K562 (cell line): ENCODE results near the gene GABPB1. TPM values are rescaled to one million over a fixed set of nuclear protein-coding genes. Genes with fewer than 3 reads are reported as not detected.
A peak's percentile ranks its signal among the peaks of the same experiment; 100 is the strongest.

Experiments
- ATAC-seq: fragments of 200-7000 bp; cut with Tn5 transposase; 3 replicates; pipeline ENCODE4 v1.9.1; 2020; ENCODE audit warnings: moderate library complexity
- BruUV-seq: library from RNA; stranded (reverse); fragments of 400-500 nt; replicated peaks from 2 replicates; lab custom pipeline; 2021; lab: Mats Ljungman, UMichigan
- CTCF ChIA-PET: fragments of 300-600 bp; formaldehyde crosslinking; extraction: SDS; loops from one replicate; lab custom pipeline; 2021; ENCODE audit warnings: low intra/inter-chr PET ratio; lab: Yijun Ruan, JAX
- POLR2A ChIA-PET: fragments of 300-600, 350-650 bp; sonication (Branson Sonifier 250); formaldehyde crosslinking; extraction: SDS; loops from one replicate; lab custom pipeline; 2021; ENCODE audit warnings: antibody characterized with exemption, inconsistent platforms; lab: Yijun Ruan, JAX
- DNase-seq, 4 experiments: peaks; one replicate each; pipeline versions ENCODE4 v3.0.0 to v3.0.0-alpha.2; 2011 to 2018; ENCODE audit warnings: low spot score in 3 of 4, mixed read lengths in 3 of 4; ENCODE audit errors: extremely low read depth in 1 of 4
- FAIRE-seq: peaks from 2 replicates; lab custom pipeline; 2011; peaks lifted over from hg19 to GRCh38; lab: Jason Lieb, UNC
- H2AFZ ChIP-seq: 2 replicates; pipeline ENCODE4 v1.6.0; 2011; ENCODE audit warnings: low read depth, low read length, control low read depth, inconsistent platforms
- H3K27ac ChIP-seq: fragments of 200-600 bp; 3 replicates; pipeline ENCODE4 v1.8.0; 2011; ENCODE audit warnings: low read depth, mild to moderate bottlenecking, control low read depth, inconsistent platforms, low read length, moderate library complexity, mixed read lengths; ENCODE audit errors: extremely low read depth
- H3K27me3 ChIP-seq, 2 experiments: fragments of 300-600 bp in 1 of 2; 2 replicates in 1 of 2; 3 replicates in 1 of 2; pipeline versions ENCODE4 v1.6.0 to v1.8.0; 2011; ENCODE audit warnings: inconsistent platforms in 2 of 2, low read length in 2 of 2, mild to moderate bottlenecking in 1 of 2, mixed read lengths in 1 of 2, moderate library complexity in 1 of 2; ENCODE audit not compliant: control insufficient read depth in 2 of 2, insufficient read depth in 2 of 2
- H3K36me3 ChIP-seq: fragments of 300-600 bp; 3 replicates; pipeline ENCODE4 v1.8.0; 2011; ENCODE audit warnings: mild to moderate bottlenecking, low read length, inconsistent platforms; ENCODE audit not compliant: control insufficient read depth, insufficient read depth
- H3K4me1 ChIP-seq, 2 experiments: fragments of 200-600 bp in 1 of 2; replicated peaks in 1 of 2; 2 replicates in 1 of 2; 3 replicates in 1 of 2; pipeline versions ENCODE4 v1.5.1 to v1.8.0; 2011; ENCODE audit warnings: inconsistent platforms in 2 of 2, low read length in 2 of 2, mild to moderate bottlenecking in 1 of 2, mixed read lengths in 1 of 2, moderate library complexity in 1 of 2; ENCODE audit not compliant: control insufficient read depth in 2 of 2, insufficient read depth in 2 of 2
- H3K4me2 ChIP-seq: 2 replicates; pipeline ENCODE4 v1.6.1; 2011; ENCODE audit warnings: low read length, control low read depth, inconsistent platforms, mixed read lengths; ENCODE audit not compliant: insufficient read depth
- H3K4me3 ChIP-seq: fragments of 200-600 bp; sonication (generic), shearing (Covaris generic); 2 replicates; pipeline ENCODE4 v1.5.1; 2016; ENCODE audit warnings: control low read depth, inconsistent platforms
- H3K79me2 ChIP-seq: fragments of 200-600 bp; 3 replicates; pipeline ENCODE4 v1.8.0; 2011; ENCODE audit warnings: low read length, inconsistent platforms; ENCODE audit not compliant: control insufficient read depth, insufficient read depth
- H3K9ac ChIP-seq, 2 experiments: 2 replicates each; pipeline versions ENCODE4 v1.6.0 to v1.6.1; 2011; ENCODE audit warnings: low read depth in 2 of 2, low read length in 2 of 2, control low read depth in 1 of 2, inconsistent platforms in 1 of 2, mild to moderate bottlenecking in 1 of 2, mixed read lengths in 1 of 2; ENCODE audit not compliant: insufficient read depth in 1 of 2
- H3K9me1 ChIP-seq: one replicate; pipeline ENCODE4 v1.6.0; 2011; ENCODE audit warnings: inconsistent platforms, mild to moderate bottlenecking, low read length, moderate library complexity; ENCODE audit not compliant: control insufficient read depth, insufficient read depth
- H3K9me3 ChIP-seq: replicated peaks from 2 replicates; pipeline ENCODE4 v1.5.1; 2011; ENCODE audit warnings: low read depth, low read length, inconsistent platforms; ENCODE audit not compliant: control insufficient read depth, insufficient read depth
- H4K20me1 ChIP-seq: replicated peaks from 2 replicates; pipeline ENCODE4 v1.6.1; 2011; ENCODE audit warnings: low read length, inconsistent platforms, mixed read lengths; ENCODE audit not compliant: control insufficient read depth, insufficient read depth
- BMI1 ChIP-seq: fragments of 150-350 bp; IDR thresholded peaks from 2 replicates; pipeline ENCODE4 v1.6.1; 2014; ENCODE audit warnings: low read length
- BRD4 ChIP-seq: fragments of 200-600 bp; sonication (generic); IDR thresholded peaks from 2 replicates; pipeline ENCODE4 v1.6.1; 2017; ENCODE audit warnings: inconsistent platforms
- DIDO1 ChIP-seq: fragments of 450-650 bp; IDR thresholded peaks from 2 replicates; pipeline ENCODE4 v1.6.1; 2016; ENCODE audit warnings: low read depth, missing biosample characterization, missing genetic modification characterization
- ETV6 ChIP-seq, 3 experiments: fragments of 150-350 bp in 1 of 3; sonication (generic) in 1 of 3; formaldehyde crosslinking in 1 of 3; IDR thresholded peaks; 2 replicates each; pipeline versions ENCODE4 v1.6.1 to v1.8.0; 2014 to 2022; ENCODE audit warnings: borderline replicate concordance in 2 of 3, low read depth in 2 of 3, antibody characterized with exemption in 1 of 3, low read length in 1 of 3, mild to moderate bottlenecking in 1 of 3, missing genetic modification reagents in 1 of 3
- IFI16 ChIP-seq: fragments of 250-450 bp; sonication (Bioruptor Pico); IDR thresholded peaks from 2 replicates; pipeline ENCODE4 v2.1.2; 2022; ENCODE audit warnings: mild to moderate bottlenecking, inconsistent platforms
- SPI1 ChIP-seq: IDR thresholded peaks from 2 replicates; pipeline ENCODE4 v1.6.1; 2011; ENCODE audit warnings: low read depth, low read length, control low read depth, borderline replicate concordance
- TCF15 ChIP-seq: fragments of 250-450 bp; sonication (Bioruptor Pico); IDR thresholded peaks from 2 replicates; pipeline ENCODE4 v1.8.0; 2022; ENCODE audit warnings: moderate library complexity, mild to moderate bottlenecking, inconsistent platforms
- TCF7 ChIP-seq: sonication (generic); IDR thresholded peaks from 2 replicates; pipeline ENCODE4 v1.6.1; 2016; ENCODE audit warnings: antibody characterized with exemption, borderline replicate concordance
- ZBTB7A ChIP-seq: IDR thresholded peaks from 2 replicates; pipeline ENCODE4 v1.6.1; 2011; ENCODE audit warnings: low read depth, mild to moderate bottlenecking, low read length, moderate library complexity, borderline replicate concordance; ENCODE audit not compliant: control insufficient read depth
- ZNF766 ChIP-seq: fragments of 200-800 bp; sonication (Bioruptor generic); conservative IDR thresholded peaks from 2 replicates; pipeline ENCODE4 v1.6.1; 2016; ENCODE audit warnings: missing genetic modification characterization, missing compliant biosample characterization
- WGBS: fragments of 100-300 bp; shearing (Covaris generic); methylation state at CpG from one replicate; pipeline ENCODE4 v1.1.6; 2016; ENCODE audit warnings: low coverage, mixed read lengths; ENCODE audit not compliant: insufficient coverage; ENCODE audit errors: missing lambda C conversion rate; 5-methylcytosine and 5-hydroxymethylcytosine counted together
- in situ Hi-C: fragments of 300-500 bp; cut with MboI; formaldehyde crosslinking; loops from 4 replicates; pipeline ENCODE4 v1.15.0; 2018; ENCODE audit warnings: inconsistent platforms, mixed read lengths
- intact Hi-C: fragments of 100-400 bp; cut with micrococcal nuclease; formaldehyde crosslinking; loops from 2 replicates; pipeline ENCODE4 v1.14.2; 2022
- polyA plus RNA-seq, 8 experiments: library from polyadenylated mRNA; depleted of rRNA in 4 of 8; stranded (reverse) in 5 of 8; unstranded in 3 of 8; fragments of >200 nt; fragmentation: Nextera tagmentation in 2 of 8; fragmentation: Illumina TruSeq in 1 of 8; extraction: Ambion mirVana in 2 of 8; extraction: Trizol in 1 of 8; gene quantifications; 2 replicates each; pipeline versions ENCODE4 v1.2.1 to v1.2.3, GENCODE V29; 2011 to 2014; ENCODE audit warnings: inconsistent platforms in 1 of 8, missing spikeins in 1 of 8
- total RNA-seq, 7 experiments: library from RNA; depleted of rRNA in 6 of 7; stranded (reverse); fragments of >200 nt in 6 of 7; fragmentation: Illumina TruSeq in 2 of 7; extraction: Trizol in 2 of 7; gene quantifications; 2 replicates each; pipeline versions ENCODE4 v1.2.1 to v1.2.3, GENCODE V29; 2011 to 2021; ENCODE audit warnings: low replicate concordance in 1 of 7
- TF ChIP-seq, protein P1 (sequence below): sonication (generic); formaldehyde crosslinking; IDR thresholded peaks from 2 replicates; pipeline ENCODE4 v1.8.0; 2022; ENCODE audit warnings: mild to moderate bottlenecking, missing genetic modification reagents

Gene GABPB1
- total and polyA plus RNA-seq, 9 of the 15 experiments (the other 6 are each of a cell fraction or from before 2014, with no cell fraction given), result 11.8 to 42.3 (median 33.2) TPM

DNA sequence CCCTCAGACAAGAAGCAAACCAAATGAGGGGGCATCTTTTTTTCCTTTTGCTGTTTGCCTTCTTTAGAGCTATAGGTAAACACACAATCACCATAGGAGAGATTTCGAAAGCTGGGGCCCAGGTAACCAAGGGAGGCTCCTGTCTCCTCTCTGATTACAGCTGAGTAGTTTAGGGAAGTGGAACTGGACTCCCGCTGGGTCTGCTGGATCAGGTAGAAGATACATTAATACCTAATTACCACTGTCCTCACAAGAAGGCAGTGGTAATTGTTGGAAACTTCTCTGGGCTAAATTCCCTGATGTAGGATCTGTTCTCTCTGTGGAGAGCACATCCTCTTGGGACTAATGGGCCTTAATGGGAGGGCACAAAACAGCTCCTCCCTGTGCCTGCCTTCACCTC is 122.2 kb downstream of the GABPB1 start:
- POLR2A ChIA-PET, result interaction anchor here (0.8 to 1.5 kb wide), 3 partner anchors 9 to 43 kb away, joined by 3 to 6 read pairs (median 3); no protein-coding TSS in a partner anchor
- peaks cover 24% of the 10 kb centered on the region; the same call in 2 of the 3 replicates for H3K36me3 ChIP-seq
- no peaks in the 10 kb centered on the region for H3K27me3 ChIP-seq
- 82% methylated on average over 2 of the region's 2 CpGs for WGBS
- TF ChIP-seq BMI1, result no peak
- TF ChIP-seq DIDO1 (tag), result no peak
- TF ChIP-seq SPI1, result peak; percentile 63; the same call in 1 of the 2 replicates
- TF ChIP-seq, all 486 proteins: peak for 1
- CTCF ChIA-PET, result no interaction called here
- Histone ChIP-seq H3K9me3 (no peaks in the 10 kb centered on the region), H2AFZ (no peak overlapping the region), H3K4me1 (peaks cover 0 to 18% of the 10 kb centered on the region in 2 experiments; a peak in 2 of 5 replicates), H3K27ac (no peak overlapping the region), H4K20me1 (no peaks in the 10 kb centered on the region), H3K79me2 (no peaks in the 10 kb centered on the region), H3K4me2 (no peak overlapping the region), H3K9ac (no peak overlapping the region), H3K4me3 (no peak overlapping the region), H3K9me1 (no peaks in the 10 kb centered on the region)
- BruUV-seq, result no TSS peak
- DNase-seq, result no peak
- FAIRE-seq, result no peak
- intact Hi-C loops (loop anchor here (5.0 kb wide), 1 partner anchor 600 kb away; no protein-coding TSS in a partner anchor), in situ Hi-C loops (no loop called here)
- no peak for ATAC-seq

DNA sequence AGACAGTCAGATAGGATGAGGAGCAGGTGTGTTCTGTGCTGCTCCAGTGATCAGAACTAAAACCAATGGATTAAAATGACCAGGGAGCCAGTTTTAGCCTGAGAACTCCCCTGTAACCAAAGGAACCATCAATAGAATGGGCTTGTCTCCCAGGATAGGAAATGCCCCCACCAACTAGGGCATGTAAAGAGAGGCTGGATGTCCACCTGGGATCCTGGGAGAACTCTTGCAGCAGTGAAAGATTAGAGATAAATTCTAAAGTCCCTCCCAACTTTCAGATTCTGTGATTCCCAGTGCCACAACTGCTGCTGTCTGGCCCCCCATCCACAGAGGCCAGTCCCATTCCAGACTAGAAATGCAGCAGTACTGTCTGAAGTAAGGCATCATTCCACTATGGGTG is 123.2 kb downstream of the GABPB1 start:
- in situ Hi-C loops, result no loop called here
- no peak for FAIRE-seq
- H3K9ac ChIP-seq, result no peak overlapping the region
- BruUV-seq, result no TSS peak
- H3K36me3 ChIP-seq, result peaks cover 34% of the 10 kb centered on the region
- no peaks in the 10 kb centered on the region for H3K9me1 ChIP-seq
- H3K27me3 ChIP-seq, result no peaks in the 10 kb centered on the region
- POLR2A ChIA-PET, result interaction anchor here (1.5 kb wide), 1 partner anchor 10 kb away, joined by 6 read pairs; no protein-coding TSS in a partner anchor
- CTCF ChIA-PET, result no interaction called here
- H3K4me3 ChIP-seq, result no peak overlapping the region
- H3K4me1 ChIP-seq, result peaks cover 0 to 18% of the 10 kb centered on the region in 2 experiments; a peak in 2 of 5 replicates
- no peaks in the 10 kb centered on the region for H4K20me1 ChIP-seq
- ATAC-seq, result no peak
- no peak overlapping the region for H2AFZ ChIP-seq
- H3K27ac ChIP-seq, result no peak overlapping the region
- H3K9me3 ChIP-seq, result no peaks in the 10 kb centered on the region
- no peak overlapping the region for H3K4me2 ChIP-seq
- intact Hi-C loops, result loop anchor here (5.0 kb wide), 1 partner anchor 601 kb away; no protein-coding TSS in a partner anchor
- DNase-seq, result no peak
- H3K79me2 ChIP-seq, result no peaks in the 10 kb centered on the region
- TF ChIP-seq IFI16 (CRISPR knock-in tag) (no peak), ZBTB7A (no peak), TCF15 (CRISPR knock-in tag) (no peak), ETV6 (IDR thresholded peaks at IDR 0.05; ENCODE audit: borderline replicate concordance in 1 of 2, low read depth in 2 of 2, low read length in 1 of 2) (no peak), ETV6 (CRISPR knock-in tag; IDR thresholded peaks at IDR 0.05; ENCODE audit: borderline replicate concordance) (no peak), TCF7 (no peak), BRD4 (no peak), ZNF766 (CRISPR knock-in tag) (no peak)
- TF ChIP-seq, protein P1, sequence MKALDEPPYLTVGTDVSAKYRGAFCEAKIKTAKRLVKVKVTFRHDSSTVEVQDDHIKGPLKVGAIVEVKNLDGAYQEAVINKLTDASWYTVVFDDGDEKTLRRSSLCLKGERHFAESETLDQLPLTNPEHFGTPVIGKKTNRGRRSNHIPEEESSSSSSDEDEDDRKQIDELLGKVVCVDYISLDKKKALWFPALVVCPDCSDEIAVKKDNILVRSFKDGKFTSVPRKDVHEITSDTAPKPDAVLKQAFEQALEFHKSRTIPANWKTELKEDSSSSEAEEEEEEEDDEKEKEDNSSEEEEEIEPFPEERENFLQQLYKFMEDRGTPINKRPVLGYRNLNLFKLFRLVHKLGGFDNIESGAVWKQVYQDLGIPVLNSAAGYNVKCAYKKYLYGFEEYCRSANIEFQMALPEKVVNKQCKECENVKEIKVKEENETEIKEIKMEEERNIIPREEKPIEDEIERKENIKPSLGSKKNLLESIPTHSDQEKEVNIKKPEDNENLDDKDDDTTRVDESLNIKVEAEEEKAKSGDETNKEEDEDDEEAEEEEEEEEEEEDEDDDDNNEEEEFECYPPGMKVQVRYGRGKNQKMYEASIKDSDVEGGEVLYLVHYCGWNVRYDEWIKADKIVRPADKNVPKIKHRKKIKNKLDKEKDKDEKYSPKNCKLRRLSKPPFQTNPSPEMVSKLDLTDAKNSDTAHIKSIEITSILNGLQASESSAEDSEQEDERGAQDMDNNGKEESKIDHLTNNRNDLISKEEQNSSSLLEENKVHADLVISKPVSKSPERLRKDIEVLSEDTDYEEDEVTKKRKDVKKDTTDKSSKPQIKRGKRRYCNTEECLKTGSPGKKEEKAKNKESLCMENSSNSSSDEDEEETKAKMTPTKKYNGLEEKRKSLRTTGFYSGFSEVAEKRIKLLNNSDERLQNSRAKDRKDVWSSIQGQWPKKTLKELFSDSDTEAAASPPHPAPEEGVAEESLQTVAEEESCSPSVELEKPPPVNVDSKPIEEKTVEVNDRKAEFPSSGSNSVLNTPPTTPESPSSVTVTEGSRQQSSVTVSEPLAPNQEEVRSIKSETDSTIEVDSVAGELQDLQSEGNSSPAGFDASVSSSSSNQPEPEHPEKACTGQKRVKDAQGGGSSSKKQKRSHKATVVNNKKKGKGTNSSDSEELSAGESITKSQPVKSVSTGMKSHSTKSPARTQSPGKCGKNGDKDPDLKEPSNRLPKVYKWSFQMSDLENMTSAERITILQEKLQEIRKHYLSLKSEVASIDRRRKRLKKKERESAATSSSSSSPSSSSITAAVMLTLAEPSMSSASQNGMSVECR (CRISPR knock-in tag), result no peak
